Renal cortex interstitium (tissue), 11 donors: ENCODE measurements around the gene DPM2. TPM values are rescaled to one million over a fixed set of nuclear protein-coding genes. Genes with fewer than 3 reads are reported as not detected.
A peak's percentile ranks its signal among the peaks of the same experiment; 100 is the strongest.

Experiments used
- DNase-seq, 11 donors: peaks; one replicate each; pipeline ENCODE4 v3.0.0-alpha.2; 2013; ENCODE audit warnings: low read depth in 9 of 11, low spot score in 4 of 11; ENCODE audit errors: extremely low read depth in 1 of 11
- polyA plus RNA-seq, 3 donors: library from polyadenylated mRNA; unstranded; fragments of 120-200 nt; gene quantifications; one replicate each; pipeline ENCODE4 v1.2.1, GENCODE V29; 2013; ENCODE audit not compliant: insufficient read length in 3 of 3

The DPM2 gene
- polyA plus RNA-seq, 3 donors, result 35.3 to 43.4 (median 36.3) TPM

GRCh38 chr9:127928676-127929624, 8.7 kb downstream of the DPM2 start:
- no peak for DNase-seq

- DNase-seq, result no peak
These were observed 9.5 kb downstream of the DPM2 start for GRCh38 chr9:127927988-127928675.

- no peak for DNase-seq
These were observed 10.3 kb downstream of the DPM2 start for GRCh38 chr9:127927201-127927987.

- DNase-seq, result no peak
These were observed 10.8 kb downstream of the DPM2 start for GRCh38 chr9:127926906-127927200.

GRCh38 chr9:127925959-127926905, 11.4 kb downstream of the DPM2 start:
- DNase-seq, result no peak

GRCh38 chr9:127924736-127925444, 12.8 kb downstream of the DPM2 start:
- no peak for DNase-seq

- no peak for DNase-seq
These were observed 13.9 kb downstream of the DPM2 start for GRCh38 chr9:127923771-127924170.

- no peak for DNase-seq
These were observed 14.6 kb downstream of the DPM2 start for GRCh38 chr9:127923046-127923445.

- no peak for DNase-seq
These were observed 16.0 kb downstream of the DPM2 start for GRCh38 chr9:127921557-127922120.

GRCh38 chr9:127920794-127921193, 16.9 kb downstream of the DPM2 start:
- DNase-seq, result no peak

GRCh38 chr9:127919253-127919815, 18.3 kb downstream of the DPM2 start:
- no peak for DNase-seq

GRCh38 chr9:127918183-127919107, 19.2 kb downstream of the DPM2 start:
- DNase-seq, result no peak

- no peak for DNase-seq
These were observed 20.1 kb downstream of the DPM2 start for GRCh38 chr9:127917603-127918002.

GRCh38 chr9:127916720-127917581, 20.7 kb downstream of the DPM2 start, which contains the start of gene ST6GALNAC4:
TSS of gene ST6GALNAC4 (minus strand) at chr9:127917041. CDS start at chr9:127916419, 622 bp downstream.
- peak in 7 of 11 donors; percentile 80 to 89 (median 84) for DNase-seq
